ENCODE results near the gene CDH5.

The CDH5 gene

DNA sequence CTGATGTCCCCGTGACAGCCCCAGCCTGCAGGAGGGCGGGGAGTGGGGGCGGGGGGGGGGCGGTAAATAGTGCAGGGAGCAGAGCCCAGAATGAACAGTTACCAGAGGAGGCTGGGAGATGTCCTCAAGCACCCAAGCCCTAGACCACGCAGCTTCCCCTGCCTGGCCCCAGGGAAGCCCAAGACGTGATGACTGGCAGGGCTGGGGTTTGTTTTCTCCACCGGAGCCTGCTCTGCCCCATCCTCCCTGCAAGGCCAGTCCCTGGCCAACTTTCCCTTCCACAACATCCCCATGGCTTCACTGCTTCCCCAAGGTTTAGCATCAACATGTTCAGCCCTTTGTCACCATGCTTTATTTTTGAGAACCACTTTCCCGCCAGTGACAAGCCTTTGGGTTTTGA, 59.2 kb downstream of the CDH5 start:
- Histone ChIP-seq H3K27ac (ENCODE audit: low read depth, low read length, poor library complexity, severe bottlenecking) (no peak overlapping the region), H3K9ac (ENCODE audit: low read length) (no peak overlapping the region), H3K36me3 (ENCODE audit: insufficient read depth, low read length) (no peaks in the 10 kb centered on the region), H3K4me1 (ENCODE audit: insufficient read depth, low read length, severe bottlenecking) (no peaks in the 10 kb centered on the region), H3K9me2 (ENCODE audit: low read depth, low read length) (no peaks in the 10 kb centered on the region), H3K27me3 (ENCODE audit: insufficient read depth, low read length) (peaks cover 6% of the 10 kb centered on the region; the same call in 1 of the 2 replicates), H3K9me3 (ENCODE audit: low read length) (no peaks in the 10 kb centered on the region), H3K79me2 (ENCODE audit: insufficient read depth, low read length) (no peaks in the 10 kb centered on the region), H2AFZ (ENCODE audit: low read length) (no peak overlapping the region), H3K4me2 (ENCODE audit: low read length) (no peak overlapping the region), H4K20me1 (ENCODE audit: insufficient read depth, low read length) (no peaks in the 10 kb centered on the region), H3K4me3 (ENCODE audit: low read depth, low read length, poor library complexity, severe bottlenecking) (no peak overlapping the region), H3F3A (ENCODE audit: insufficient read depth, low read length) (no peaks in the 10 kb centered on the region)
- TF ChIP-seq CTCF (IDR thresholded peaks at IDR 0.05; ENCODE audit: low read length) (no peak), EZH2 (IDR thresholded peaks at IDR 0.05; ENCODE audit: borderline replicate concordance, low read length) (no peak)

GRCh38 chr16:66426112-66427035, 59.9 kb downstream of the CDH5 start:
- H3K9me3 ChIP-seq (ENCODE audit: low read length) = no peaks in the 10 kb centered on the region
- H2AFZ ChIP-seq (ENCODE audit: low read length) = no peak overlapping the region
- H3K27me3 ChIP-seq (ENCODE audit: insufficient read depth, low read length) = peaks cover 6% of the 10 kb centered on the region; the same call in 1 of the 2 replicates
- TF ChIP-seq EZH2 (IDR thresholded peaks at IDR 0.05; ENCODE audit: borderline replicate concordance, low read length) = no peak
- no peak for TF ChIP-seq CTCF (IDR thresholded peaks at IDR 0.05; ENCODE audit: low read length)
- no peaks in the 10 kb centered on the region for H3K36me3 ChIP-seq (ENCODE audit: insufficient read depth, low read length)
- H3K79me2 ChIP-seq (ENCODE audit: insufficient read depth, low read length) = no peaks in the 10 kb centered on the region
- no peak overlapping the region for H3K9ac ChIP-seq (ENCODE audit: low read length)
- no peak overlapping the region for H3K4me2 ChIP-seq (ENCODE audit: low read length)
- no peaks in the 10 kb centered on the region for H4K20me1 ChIP-seq (ENCODE audit: insufficient read depth, low read length)
- no peaks in the 10 kb centered on the region for H3F3A ChIP-seq (ENCODE audit: insufficient read depth, low read length)
- H3K4me1 ChIP-seq (ENCODE audit: insufficient read depth, low read length, severe bottlenecking) = no peaks in the 10 kb centered on the region
- H3K27ac ChIP-seq (ENCODE audit: low read depth, low read length, poor library complexity, severe bottlenecking) = no peak overlapping the region
- H3K4me3 ChIP-seq (ENCODE audit: low read depth, low read length, poor library complexity, severe bottlenecking) = no peak overlapping the region
- no peaks in the 10 kb centered on the region for H3K9me2 ChIP-seq (ENCODE audit: low read depth, low read length)

DNA sequence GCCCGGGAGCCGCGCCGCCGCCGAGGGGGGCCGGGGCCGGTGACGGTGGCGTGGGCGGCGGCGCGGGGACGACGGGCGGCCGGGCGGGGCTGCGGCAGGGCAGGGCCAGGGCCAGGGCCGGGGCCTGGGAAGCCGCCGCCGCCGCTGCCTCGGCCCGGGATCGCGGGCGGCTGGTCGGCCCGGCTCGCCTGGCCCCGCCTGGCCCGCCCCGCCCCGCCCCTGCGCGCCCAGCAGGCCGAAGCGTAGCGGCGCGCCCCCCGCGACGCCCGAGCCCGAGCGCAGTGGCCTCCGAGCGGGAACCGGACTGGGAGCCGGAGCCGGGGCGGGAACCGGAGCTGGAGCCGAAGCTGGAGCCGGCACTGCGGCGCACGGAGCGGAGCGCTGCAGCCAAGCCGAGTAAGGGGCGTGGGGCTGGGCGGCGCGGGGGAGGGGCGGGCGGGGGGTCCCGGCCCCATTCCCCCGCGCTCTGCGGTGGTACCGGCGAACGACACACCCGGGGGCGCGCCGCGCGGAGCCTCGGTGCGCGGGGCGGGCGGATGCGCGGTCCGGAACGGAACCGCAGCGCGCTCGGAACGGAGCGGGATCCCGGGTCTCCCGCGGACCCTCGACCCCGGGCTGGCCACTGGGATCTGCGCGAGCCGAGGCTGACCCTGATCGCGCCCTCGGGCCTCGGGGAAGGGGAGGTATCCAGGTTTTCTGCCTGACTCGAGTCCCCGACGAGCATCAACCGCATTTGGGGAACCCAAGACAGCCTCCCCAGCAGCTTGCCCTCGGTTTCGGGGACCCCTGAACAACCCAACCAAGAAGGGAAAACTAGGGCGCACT, 60.8 kb downstream of the CDH5 start, which contains the start of gene BEAN1:
TSS of gene BEAN1 (plus strand) at position 260 of the 825 bp plus-strand sequence. CDS start 10,382 bp downstream, outside the sequence.
- Histone ChIP-seq H3K9me3 (ENCODE audit: low read length) (no peaks in the 10 kb centered on the region), H3K27me3 (ENCODE audit: insufficient read depth, low read length) (peaks cover 9% of the 10 kb centered on the region; the same call in 1 of the 2 replicates), H3K4me2 (ENCODE audit: low read length) (no peak within 1 kb of the TSS), H3K4me1 (ENCODE audit: insufficient read depth, low read length, severe bottlenecking) (no peaks in the 10 kb centered on the region), H3F3A (ENCODE audit: insufficient read depth, low read length) (no peaks in the 10 kb centered on the region), H2AFZ (ENCODE audit: low read length) (no peak within 1 kb of the TSS), H3K36me3 (ENCODE audit: insufficient read depth, low read length) (no peaks in the 10 kb centered on the region), H3K4me3 (ENCODE audit: low read depth, low read length, poor library complexity, severe bottlenecking) (no peak within 1 kb of the TSS), H3K9me2 (ENCODE audit: low read depth, low read length) (no peaks in the 10 kb centered on the region), H3K27ac (ENCODE audit: low read depth, low read length, poor library complexity, severe bottlenecking) (no peak within 1 kb of the TSS), H3K79me2 (ENCODE audit: insufficient read depth, low read length) (no peaks in the 10 kb centered on the region), H3K9ac (ENCODE audit: low read length) (no peak within 1 kb of the TSS), H4K20me1 (ENCODE audit: insufficient read depth, low read length) (no peaks in the 10 kb centered on the region)
- no peak for TF ChIP-seq CTCF (IDR thresholded peaks at IDR 0.05; ENCODE audit: low read length)
- TF ChIP-seq EZH2 (IDR thresholded peaks at IDR 0.05; ENCODE audit: borderline replicate concordance, low read length) = no peak

Data from OCI-LY1 (cell line).